Measurements from ENCODE around the gene PHKA2.

Gene PHKA2

GRCh38 chrX:18961686-18962085 lies 22.2 kb downstream of the PHKA2 start:
- H3K4me1 Mint-ChIP-seq (ENCODE audit: low read depth), result peaks cover 15% of the 10 kb centered on the region
- H3K27ac Mint-ChIP-seq, result no peak overlapping the region
- no peak for DNase-seq
- no peaks in the 10 kb centered on the region for H3K36me3 Mint-ChIP-seq (ENCODE audit: low read depth)
- peaks cover 15% of the 10 kb centered on the region for H3K27me3 Mint-ChIP-seq
- no peak overlapping the region for H3K4me3 Mint-ChIP-seq
- no peaks in the 10 kb centered on the region for H3K9me3 Mint-ChIP-seq

GRCh38 chrX:18956303-18957032 lies 27.4 kb downstream of the PHKA2 start:
- Mint-ChIP-seq H3K4me1 (ENCODE audit: low read depth) (peaks cover 17% of the 10 kb centered on the region), H3K4me3 (no peak overlapping the region), H3K36me3 (ENCODE audit: low read depth) (peaks cover 18% of the 10 kb centered on the region), H3K9me3 (no peaks in the 10 kb centered on the region), H3K27ac (no peak overlapping the region), H3K27me3 (peaks cover 15% of the 10 kb centered on the region)
- DNase-seq, result no peak

GRCh38 chrX:18955676-18956075 lies 28.2 kb downstream of the PHKA2 start:
- Mint-ChIP-seq H3K4me3 (no peak overlapping the region), H3K9me3 (no peaks in the 10 kb centered on the region), H3K4me1 (ENCODE audit: low read depth) (peaks cover 17% of the 10 kb centered on the region), H3K36me3 (ENCODE audit: low read depth) (peaks cover 25% of the 10 kb centered on the region), H3K27ac (no peak overlapping the region), H3K27me3 (peaks cover 14% of the 10 kb centered on the region)
- DNase-seq, result no peak

GRCh38 chrX:18951032-18951431 lies 32.9 kb downstream of the PHKA2 start:
- DNase-seq, result no peak
- Mint-ChIP-seq H3K4me1 (ENCODE audit: low read depth) (peaks cover 10% of the 10 kb centered on the region), H3K9me3 (no peaks in the 10 kb centered on the region), H3K36me3 (ENCODE audit: low read depth) (peaks cover 46% of the 10 kb centered on the region), H3K27me3 (peaks cover 8% of the 10 kb centered on the region), H3K27ac (no peak overlapping the region), H3K4me3 (no peak overlapping the region)

GRCh38 chrX:18949944-18950301 lies 34.0 kb downstream of the PHKA2 start:
- Mint-ChIP-seq H3K4me3 (no peak overlapping the region), H3K36me3 (ENCODE audit: low read depth) (peaks cover 48% of the 10 kb centered on the region), H3K9me3 (no peaks in the 10 kb centered on the region), H3K27ac (no peak overlapping the region), H3K4me1 (ENCODE audit: low read depth) (peaks cover 8% of the 10 kb centered on the region), H3K27me3 (peaks cover 8% of the 10 kb centered on the region)
- DNase-seq, result no peak

- H3K4me3 Mint-ChIP-seq, result no peak overlapping the region
- DNase-seq, result no peak
- H3K36me3 Mint-ChIP-seq (ENCODE audit: low read depth), result peaks cover 50% of the 10 kb centered on the region
- H3K9me3 Mint-ChIP-seq, result no peaks in the 10 kb centered on the region
- H3K4me1 Mint-ChIP-seq (ENCODE audit: low read depth), result peaks cover 4% of the 10 kb centered on the region
- no peak overlapping the region for H3K27ac Mint-ChIP-seq
- peaks cover 8% of the 10 kb centered on the region for H3K27me3 Mint-ChIP-seq
Observed at GRCh38 chrX:18949291-18949943, 34.5 kb downstream of the PHKA2 start.

- Mint-ChIP-seq H3K27ac (no peak overlapping the region), H3K4me3 (no peak overlapping the region), H3K36me3 (ENCODE audit: low read depth) (peaks cover 54% of the 10 kb centered on the region), H3K27me3 (peaks cover 8% of the 10 kb centered on the region), H3K9me3 (no peaks in the 10 kb centered on the region), H3K4me1 (ENCODE audit: low read depth) (no peaks in the 10 kb centered on the region)
- no peak for DNase-seq
Observed at GRCh38 chrX:18946611-18947010, 37.3 kb downstream of the PHKA2 start.

GRCh38 chrX:18946157-18946556 lies 37.8 kb downstream of the PHKA2 start:
- Mint-ChIP-seq H3K9me3 (no peaks in the 10 kb centered on the region), H3K27ac (no peak overlapping the region), H3K27me3 (peaks cover 8% of the 10 kb centered on the region), H3K36me3 (ENCODE audit: low read depth) (peaks cover 54% of the 10 kb centered on the region), H3K4me1 (ENCODE audit: low read depth) (no peaks in the 10 kb centered on the region), H3K4me3 (no peak overlapping the region)
- DNase-seq, result no peak

GRCh38 chrX:18945483-18945882 lies 38.4 kb downstream of the PHKA2 start:
- no peak overlapping the region for H3K27ac Mint-ChIP-seq
- H3K4me1 Mint-ChIP-seq (ENCODE audit: low read depth), result no peaks in the 10 kb centered on the region
- H3K9me3 Mint-ChIP-seq, result no peaks in the 10 kb centered on the region
- H3K27me3 Mint-ChIP-seq, result peaks cover 8% of the 10 kb centered on the region
- DNase-seq, result no peak
- peaks cover 54% of the 10 kb centered on the region for H3K36me3 Mint-ChIP-seq (ENCODE audit: low read depth)
- H3K4me3 Mint-ChIP-seq, result no peak overlapping the region

GRCh38 chrX:18944482-18944881 lies 39.4 kb downstream of the PHKA2 start:
- Mint-ChIP-seq H3K27me3 (peaks cover 7% of the 10 kb centered on the region), H3K9me3 (no peaks in the 10 kb centered on the region), H3K36me3 (ENCODE audit: low read depth) (peaks cover 52% of the 10 kb centered on the region), H3K27ac (no peak overlapping the region), H3K4me1 (ENCODE audit: low read depth) (no peaks in the 10 kb centered on the region), H3K4me3 (no peak overlapping the region)
- DNase-seq, result no peak

- Mint-ChIP-seq H3K9me3 (no peaks in the 10 kb centered on the region), H3K27me3 (peaks cover 7% of the 10 kb centered on the region), H3K4me1 (ENCODE audit: low read depth) (no peaks in the 10 kb centered on the region), H3K4me3 (no peak overlapping the region), H3K27ac (no peak overlapping the region), H3K36me3 (ENCODE audit: low read depth) (peaks cover 63% of the 10 kb centered on the region)
- no peak for DNase-seq
Observed at GRCh38 chrX:18941896-18942295, 42.0 kb downstream of the PHKA2 start.

GRCh38 chrX:18938710-18939109 lies 45.2 kb downstream of the PHKA2 start:
- no peaks in the 10 kb centered on the region for H3K9me3 Mint-ChIP-seq
- no peak overlapping the region for H3K4me3 Mint-ChIP-seq
- no peak overlapping the region for H3K27ac Mint-ChIP-seq
- H3K36me3 Mint-ChIP-seq (ENCODE audit: low read depth), result peaks cover 72% of the 10 kb centered on the region
- H3K27me3 Mint-ChIP-seq, result peaks cover 3% of the 10 kb centered on the region
- no peaks in the 10 kb centered on the region for H3K4me1 Mint-ChIP-seq (ENCODE audit: low read depth)
- no peak for DNase-seq

- no peaks in the 10 kb centered on the region for H3K9me3 Mint-ChIP-seq
- H3K27me3 Mint-ChIP-seq, result peaks cover 3% of the 10 kb centered on the region
- no peak overlapping the region for H3K27ac Mint-ChIP-seq
- no peaks in the 10 kb centered on the region for H3K4me1 Mint-ChIP-seq (ENCODE audit: low read depth)
- no peak overlapping the region for H3K4me3 Mint-ChIP-seq
- peaks cover 67% of the 10 kb centered on the region for H3K36me3 Mint-ChIP-seq (ENCODE audit: low read depth)
- no peak for DNase-seq
Observed at GRCh38 chrX:18937173-18937572, 46.7 kb downstream of the PHKA2 start.

GRCh38 chrX:18935893-18936292 lies 48.0 kb downstream of the PHKA2 start:
- Mint-ChIP-seq H3K27me3 (peaks cover 3% of the 10 kb centered on the region), H3K36me3 (ENCODE audit: low read depth) (peaks cover 60% of the 10 kb centered on the region), H3K27ac (no peak overlapping the region), H3K4me1 (ENCODE audit: low read depth) (no peaks in the 10 kb centered on the region), H3K9me3 (no peaks in the 10 kb centered on the region), H3K4me3 (no peak overlapping the region)
- no peak for DNase-seq

- Mint-ChIP-seq H3K36me3 (ENCODE audit: low read depth) (peaks cover 56% of the 10 kb centered on the region), H3K4me1 (ENCODE audit: low read depth) (no peaks in the 10 kb centered on the region), H3K27me3 (peaks cover 1% of the 10 kb centered on the region), H3K9me3 (no peaks in the 10 kb centered on the region), H3K27ac (no peak overlapping the region), H3K4me3 (no peak overlapping the region)
- no peak for DNase-seq
Observed at GRCh38 chrX:18934708-18935107, 49.2 kb downstream of the PHKA2 start.

Measured in activated T-cell treated with anti-CD3 and anti-CD28 coated beads, Interleukin-2, amount 50 U/mL, for 24 hours (primary cell).